NCI-H2196 (cell line): ENCODE data around the gene POLR3C.

Experiments used
- DNase-seq: peaks from one replicate; lab custom pipeline; 2025; ENCODE audit not compliant: unreplicated experiment; lab: John Stamatoyannopoulos, UW

Gene POLR3C

DNA sequence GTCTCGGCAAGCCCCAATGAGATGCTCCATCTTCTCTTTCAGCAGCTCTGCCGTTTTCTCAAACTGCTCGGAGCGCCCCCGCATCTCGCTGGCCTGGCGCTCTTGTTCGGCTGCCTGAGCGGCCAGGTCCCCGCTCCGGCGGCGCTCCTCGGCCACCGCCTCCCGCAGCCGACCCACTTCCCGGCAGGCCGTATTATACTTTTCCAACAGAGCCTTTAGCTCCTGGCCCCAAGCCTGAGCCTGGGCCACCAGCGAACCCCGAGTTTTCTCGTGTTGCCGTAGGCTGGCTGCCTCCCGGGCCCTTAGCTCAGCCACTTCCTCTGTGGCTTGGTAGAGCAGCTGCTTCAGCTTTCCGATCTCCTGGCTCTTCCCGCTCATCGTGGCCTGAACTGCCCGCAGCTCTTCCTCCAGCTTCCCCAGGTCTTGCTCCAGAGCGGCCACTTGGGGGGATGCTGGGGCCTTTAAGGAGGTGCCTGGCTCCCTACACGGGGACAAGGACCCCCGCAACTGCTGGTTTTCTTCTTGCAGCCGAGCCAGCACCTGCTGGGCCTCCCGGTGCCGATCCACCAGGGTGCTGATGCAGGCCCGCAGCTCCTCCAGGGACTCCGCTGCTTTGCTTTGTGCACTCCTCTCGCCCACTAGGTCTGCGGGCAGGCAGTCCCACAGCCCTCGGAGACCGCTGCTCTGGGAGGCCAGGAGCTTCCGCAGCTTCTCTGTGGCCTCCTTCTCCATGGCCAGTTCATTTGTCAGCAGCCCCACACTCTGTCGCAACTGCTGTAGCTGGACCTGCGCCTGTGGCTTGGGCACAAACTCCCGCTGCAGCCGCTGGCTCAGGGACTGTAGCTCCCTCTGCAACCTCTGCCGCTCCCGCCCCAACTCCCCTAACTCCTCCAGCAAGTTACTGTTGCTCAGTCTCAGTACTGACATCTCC lies 48.3 kb downstream of the POLR3C start:
- no peak for DNase-seq

DNA sequence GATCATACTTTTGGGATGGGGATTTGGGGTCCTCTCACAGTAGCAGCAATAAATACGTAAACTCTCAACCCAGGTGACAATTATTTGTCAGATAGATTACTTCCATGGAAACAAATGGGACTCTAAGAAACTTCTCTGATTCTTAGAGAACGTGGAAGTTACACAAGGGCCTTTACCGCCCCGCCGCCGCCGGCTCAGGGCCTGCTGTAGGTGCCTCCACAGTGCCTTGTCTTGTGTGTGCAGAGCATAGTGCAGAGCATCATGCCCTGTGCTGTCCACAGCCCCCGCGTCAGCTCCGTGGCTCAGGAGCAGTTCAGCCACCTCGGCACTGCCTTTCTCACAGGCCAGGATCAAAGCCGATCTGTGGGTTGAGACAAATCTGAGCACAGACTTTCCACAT lies 50.6 kb downstream of the POLR3C start:
- DNase-seq, result no peak

DNA sequence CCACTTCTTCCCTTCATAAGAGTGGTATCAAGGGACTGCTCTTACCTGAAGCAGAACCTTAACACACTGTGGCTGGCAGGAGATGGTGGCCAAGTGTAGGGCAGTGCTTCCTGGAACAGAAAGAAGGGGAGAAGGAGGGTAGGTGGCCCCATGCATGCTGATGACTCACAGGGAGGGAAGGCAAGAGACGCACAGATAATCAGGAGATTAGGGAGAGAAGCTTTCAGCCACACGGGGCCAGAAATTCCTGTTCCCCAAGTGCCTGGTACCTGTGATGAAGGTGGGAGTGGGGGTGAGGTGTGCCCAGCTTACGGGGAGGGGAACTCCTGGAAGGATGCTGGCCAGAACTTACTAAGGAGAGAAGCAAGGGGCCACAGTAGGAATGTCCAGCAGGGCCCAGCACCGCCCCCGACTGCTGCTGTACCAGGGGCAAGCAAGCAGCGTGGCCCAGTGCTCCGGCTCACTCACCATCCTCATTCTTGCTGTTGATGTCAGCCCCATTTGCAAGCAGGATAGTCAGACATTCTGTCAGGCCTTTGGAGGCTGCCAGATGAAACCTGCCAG lies 54.0 kb downstream of the POLR3C start:
- no peak for DNase-seq

DNA sequence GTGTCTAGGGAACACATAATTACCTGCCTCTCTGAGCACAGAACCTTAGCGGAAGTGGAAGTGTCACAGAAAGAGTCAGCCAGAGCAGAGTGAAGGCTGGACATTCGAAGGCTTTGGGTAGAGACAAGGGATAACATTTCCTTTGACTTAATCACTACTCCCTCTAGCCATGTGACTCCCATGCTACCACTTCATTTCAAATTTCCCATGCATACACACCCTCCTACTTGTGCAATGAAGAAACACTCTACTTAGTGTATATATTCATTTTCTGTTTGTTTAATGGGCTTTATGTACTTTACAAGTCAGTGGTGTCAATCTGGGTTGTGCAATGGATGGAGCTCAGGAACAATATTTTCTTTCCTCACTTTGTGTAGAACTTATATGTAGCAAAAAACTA lies 54.7 kb downstream of the POLR3C start:
- no peak for DNase-seq

GRCh38 chr1:145879775-145880174 lies 55.8 kb downstream of the POLR3C start:
- peak; percentile 83 for DNase-seq

GRCh38 chr1:145884675-145885074 lies 60.7 kb downstream of the POLR3C start:
- no peak for DNase-seq

DNA sequence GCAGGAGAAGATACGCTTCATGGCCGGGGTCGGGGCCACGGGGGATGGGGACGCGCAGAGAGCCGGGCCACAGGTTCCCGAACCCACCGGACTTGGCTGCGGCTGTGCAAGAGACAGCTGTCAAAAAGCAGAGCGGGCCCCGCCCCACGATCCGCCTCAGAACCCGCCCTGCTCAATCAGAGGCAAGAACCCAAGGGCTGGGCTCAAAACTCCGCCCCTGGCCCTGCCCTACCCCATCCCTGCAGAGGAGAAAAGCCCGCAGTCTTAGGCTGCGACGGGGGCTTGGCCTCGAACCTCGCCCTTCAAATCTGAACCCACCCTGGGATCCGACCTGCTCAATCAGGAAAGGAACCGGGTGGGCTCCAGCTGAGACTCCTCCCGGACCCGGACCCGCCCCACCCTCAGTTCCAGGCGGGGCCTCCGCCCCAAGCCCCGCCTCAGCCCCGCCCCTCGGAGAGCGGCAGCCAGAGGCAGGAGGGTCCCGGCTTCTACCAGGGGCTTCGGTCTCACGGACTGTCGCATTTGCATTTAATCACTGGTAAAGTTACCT lies 61.8 kb downstream of the POLR3C start, which contains the start of gene ANKRD35:
ANKRD35 (minus strand) TSS at position 129 of the 550 bp plus-strand sequence; CDS start at position 21, 108 bp downstream.
- peak; percentile 90 for DNase-seq

DNA sequence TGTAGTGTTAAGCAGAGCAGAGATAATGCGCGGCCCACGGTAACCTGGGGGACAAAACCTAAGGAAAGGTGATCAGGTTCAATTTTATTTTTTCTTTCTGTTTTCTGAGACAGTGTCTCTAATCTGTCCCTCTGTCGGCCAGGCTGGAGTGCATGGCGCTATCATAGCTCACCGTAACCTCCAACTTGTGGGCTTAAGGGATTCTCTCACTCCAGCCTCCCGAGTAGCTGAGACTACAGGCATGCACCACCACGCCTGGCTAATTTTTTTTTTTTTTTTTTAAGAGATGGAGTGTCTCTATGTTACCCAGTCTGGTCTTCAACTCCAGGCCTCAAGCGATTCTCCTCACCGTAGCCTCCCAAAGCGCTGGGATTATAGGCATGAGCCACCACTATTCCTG lies 62.4 kb downstream of the POLR3C start:
- DNase-seq, result no peak

DNA sequence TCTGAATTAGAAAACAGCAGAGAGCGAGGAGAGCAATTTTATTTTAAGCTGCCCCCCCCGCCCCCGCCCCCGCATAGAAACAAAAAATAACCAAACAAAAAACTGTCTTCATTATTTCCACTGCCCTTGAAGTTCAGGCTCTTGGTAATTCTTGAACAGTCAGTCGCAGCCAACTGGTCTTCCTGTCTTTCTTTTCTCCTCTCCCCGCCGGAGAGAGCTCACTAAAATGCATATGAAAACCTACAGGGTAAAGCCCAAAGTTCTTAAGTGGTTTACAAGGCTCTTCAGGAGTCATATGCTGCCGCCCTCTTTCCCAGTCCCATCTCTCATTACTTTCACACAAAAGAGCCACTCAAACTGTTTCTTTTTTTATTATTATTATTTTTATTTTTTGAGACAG lies 62.8 kb downstream of the POLR3C start:
- DNase-seq, result no peak

GRCh38 chr1:145887631-145888030 lies 63.6 kb downstream of the POLR3C start:
- no peak for DNase-seq

- DNase-seq, result no peak
These were observed 65.7 kb downstream of the POLR3C start for GRCh38 chr1:145889722-145890121.

- peak; percentile 73 for DNase-seq
These were observed 67.1 kb downstream of the POLR3C start for GRCh38 chr1:145891143-145891542.

- peak; percentile 96 for DNase-seq
These were observed 67.8 kb downstream of the POLR3C start for GRCh38 chr1:145891587-145892485.

GRCh38 chr1:145892486-145893087 lies 68.6 kb downstream of the POLR3C start:
- peak; percentile 62 for DNase-seq

GRCh38 chr1:145893306-145894055 lies 69.5 kb downstream of the POLR3C start:
- DNase-seq, result no peak
